ENCODE data around the gene APH1A. TPM values are rescaled to one million over a fixed set of nuclear protein-coding genes. Genes with fewer than 3 reads are reported as not detected.

The APH1A gene
- total RNA-seq, 1 donor from 2014 or later = 63.0 TPM

- H3K36me3 Mint-ChIP-seq = peaks cover 12% of the 10 kb centered on the region
Observed at GRCh38 chr1:150261367-150261766, 7.4 kb downstream of the APH1A start.

GRCh38 chr1:150259758-150260669, 8.8 kb downstream of the APH1A start:
- peak overlapping the region; percentile 83 for H3K27ac ChIP-seq
- H3K27ac Mint-ChIP-seq = peak overlapping the region; percentile 95
- no peaks in the 10 kb centered on the region for H4K20me1 ChIP-seq (ENCODE audit: low read depth)
- H3K36me3 Mint-ChIP-seq = peaks cover 12% of the 10 kb centered on the region
- H3K4me3 ChIP-seq = peak overlapping the region; percentile 84
- H3K9me3 Mint-ChIP-seq = no peaks in the 10 kb centered on the region
- H3K36me3 ChIP-seq = no peaks in the 10 kb centered on the region
- DNase-seq (ENCODE audit: low spot score) = peak; percentile 90
- peak overlapping the region; percentile 99 for H3K4me2 ChIP-seq
- H3K27me3 ChIP-seq = no peaks in the 10 kb centered on the region
- no peak overlapping the region for H2AFZ ChIP-seq (replicated peaks)
- H3K9me3 ChIP-seq (ENCODE audit: low read depth) = no peaks in the 10 kb centered on the region
- TF ChIP-seq EZH2phosphoT487 (IDR thresholded peaks at IDR 0.05) (no peak), EZH2 (IDR thresholded peaks at IDR 0.05) (no peak), CTCF (IDR thresholded peaks at IDR 0.05) (no peak)
- peaks cover 74% of the 10 kb centered on the region for H3F3A ChIP-seq (ENCODE audit: low read depth)
- peaks cover 9% of the 10 kb centered on the region for H3K27me3 Mint-ChIP-seq (ENCODE audit: insufficient read depth, low read depth)
- peak overlapping the region; percentile 93 for H3K4me3 Mint-ChIP-seq
- peaks cover 23% of the 10 kb centered on the region for H3K4me1 ChIP-seq
- peak overlapping the region; percentile 67 for H3K9ac ChIP-seq
- peaks cover 54% of the 10 kb centered on the region for H3K4me1 Mint-ChIP-seq
- peaks cover 48% of the 10 kb centered on the region for H3K79me2 ChIP-seq (ENCODE audit: low read depth)

More at GRCh38 chr1:150261367-150261766, 7.4 kb downstream of the APH1A start:
- Mint-ChIP-seq H3K4me3 (peak overlapping the region; percentile 75), H3K4me1 (peaks cover 44% of the 10 kb centered on the region), H3K27me3 (ENCODE audit: insufficient read depth, low read depth) (peaks cover 9% of the 10 kb centered on the region), H3K9me3 (no peaks in the 10 kb centered on the region), H3K27ac (no peak overlapping the region)
- Histone ChIP-seq H2AFZ (replicated peaks) (no peak overlapping the region), H3K27ac (no peak overlapping the region), H3F3A (ENCODE audit: low read depth) (peaks cover 63% of the 10 kb centered on the region), H4K20me1 (ENCODE audit: low read depth) (no peaks in the 10 kb centered on the region), H3K9me3 (ENCODE audit: low read depth) (no peaks in the 10 kb centered on the region), H3K4me3 (no peak overlapping the region), H3K79me2 (ENCODE audit: low read depth) (peaks cover 48% of the 10 kb centered on the region), H3K4me2 (no peak overlapping the region), H3K36me3 (no peaks in the 10 kb centered on the region), H3K9ac (no peak overlapping the region), H3K4me1 (peaks cover 19% of the 10 kb centered on the region), H3K27me3 (no peaks in the 10 kb centered on the region)
- no peak for DNase-seq (ENCODE audit: low spot score)
- TF ChIP-seq EZH2 (IDR thresholded peaks at IDR 0.05) (no peak), EZH2phosphoT487 (IDR thresholded peaks at IDR 0.05) (no peak), CTCF (IDR thresholded peaks at IDR 0.05) (no peak)

GRCh38 chr1:150259217-150259616, 9.6 kb downstream of the APH1A start:
- Histone ChIP-seq H3K4me2 (peak overlapping the region; percentile 99), H3K9ac (peak overlapping the region; percentile 67), H3K79me2 (ENCODE audit: low read depth) (peaks cover 48% of the 10 kb centered on the region), H3K36me3 (no peaks in the 10 kb centered on the region), H4K20me1 (ENCODE audit: low read depth) (no peaks in the 10 kb centered on the region), H3K9me3 (ENCODE audit: low read depth) (no peaks in the 10 kb centered on the region), H3K27ac (peak overlapping the region; percentile 83), H3K27me3 (no peaks in the 10 kb centered on the region), H3F3A (ENCODE audit: low read depth) (peaks cover 68% of the 10 kb centered on the region), H2AFZ (replicated peaks) (no peak overlapping the region), H3K4me1 (peaks cover 23% of the 10 kb centered on the region), H3K4me3 (peak overlapping the region; percentile 84)
- H3K27me3 Mint-ChIP-seq (ENCODE audit: insufficient read depth, low read depth) = peaks cover 9% of the 10 kb centered on the region
- TF ChIP-seq CTCF (IDR thresholded peaks at IDR 0.05) (no peak), EZH2 (IDR thresholded peaks at IDR 0.05) (no peak), EZH2phosphoT487 (IDR thresholded peaks at IDR 0.05) (no peak)
- H3K4me3 Mint-ChIP-seq = peak overlapping the region; percentile 93
- peaks cover 12% of the 10 kb centered on the region for H3K36me3 Mint-ChIP-seq
- H3K9me3 Mint-ChIP-seq = no peaks in the 10 kb centered on the region
- DNase-seq (ENCODE audit: low spot score) = no peak
- H3K27ac Mint-ChIP-seq = peak overlapping the region; percentile 95
- peaks cover 54% of the 10 kb centered on the region for H3K4me1 Mint-ChIP-seq
